KMS-11 (cell line): ENCODE data around the gene M1AP.

Experiments
- H2AFZ ChIP-seq: fragments of 200-600 bp; sonication (generic); 2 replicates; pipeline ENCODE4 v1.6.1; 2016; ENCODE audit warnings: antibody characterized with exemption, mixed run types, low read depth
- H3K27ac ChIP-seq: fragments of 200-600 bp; sonication (generic); 2 replicates; pipeline ENCODE4 v1.6.1; 2016; ENCODE audit warnings: mild to moderate bottlenecking, mixed run types
- H3K27me3 ChIP-seq: fragments of 200-600 bp; sonication (generic); 2 replicates; pipeline ENCODE4 v1.6.1; 2017; ENCODE audit warnings: mild to moderate bottlenecking, low read depth, mixed run types, moderate library complexity; ENCODE audit not compliant: insufficient read depth
- H3K36me3 ChIP-seq: fragments of 200-600 bp; sonication (generic); 2 replicates; pipeline ENCODE4 v1.6.1; 2017; ENCODE audit warnings: mild to moderate bottlenecking, mixed run types; ENCODE audit not compliant: insufficient read depth
- H3K4me1 ChIP-seq: fragments of 200-600 bp; sonication (generic); 2 replicates; pipeline ENCODE4 v1.6.1; 2016; ENCODE audit warnings: mild to moderate bottlenecking, low read depth, mixed run types; ENCODE audit not compliant: poor library complexity, severe bottlenecking
- H3K4me2 ChIP-seq: fragments of 200-600 bp; sonication (generic); 2 replicates; pipeline ENCODE4 v1.7.0; 2016; ENCODE audit warnings: mild to moderate bottlenecking, mixed run types
- H3K4me3 ChIP-seq: fragments of 200-600 bp; sonication (generic); IDR thresholded peaks from 2 replicates; pipeline ENCODE4 v1.6.1; 2017; ENCODE audit warnings: low read depth, low read length, mixed read lengths; ENCODE audit not compliant: insufficient read depth
- H3K79me2 ChIP-seq: fragments of 200-600 bp; sonication (generic); 2 replicates; pipeline ENCODE4 v1.6.1; 2016; ENCODE audit warnings: low read depth, mixed run types; ENCODE audit not compliant: insufficient read depth
- H3K9ac ChIP-seq: fragments of 200-600 bp; sonication (generic); 2 replicates; pipeline ENCODE4 v1.6.1; 2016; ENCODE audit warnings: mild to moderate bottlenecking, mixed run types
- H4K20me1 ChIP-seq: fragments of 200-600 bp; sonication (generic); 2 replicates; pipeline ENCODE4 v1.6.1; 2016; ENCODE audit warnings: mild to moderate bottlenecking, mixed run types; ENCODE audit not compliant: insufficient read depth
- TF ChIP-seq, protein P1 (sequence below): fragments of 200-600 bp; sonication (generic); conservative IDR thresholded peaks from 2 replicates; pipeline ENCODE4 v1.6.1; 2017; ENCODE audit warnings: low read depth, mild to moderate bottlenecking, antibody characterized with exemption, low read length, moderate library complexity, mixed read lengths

The M1AP gene

DNA sequence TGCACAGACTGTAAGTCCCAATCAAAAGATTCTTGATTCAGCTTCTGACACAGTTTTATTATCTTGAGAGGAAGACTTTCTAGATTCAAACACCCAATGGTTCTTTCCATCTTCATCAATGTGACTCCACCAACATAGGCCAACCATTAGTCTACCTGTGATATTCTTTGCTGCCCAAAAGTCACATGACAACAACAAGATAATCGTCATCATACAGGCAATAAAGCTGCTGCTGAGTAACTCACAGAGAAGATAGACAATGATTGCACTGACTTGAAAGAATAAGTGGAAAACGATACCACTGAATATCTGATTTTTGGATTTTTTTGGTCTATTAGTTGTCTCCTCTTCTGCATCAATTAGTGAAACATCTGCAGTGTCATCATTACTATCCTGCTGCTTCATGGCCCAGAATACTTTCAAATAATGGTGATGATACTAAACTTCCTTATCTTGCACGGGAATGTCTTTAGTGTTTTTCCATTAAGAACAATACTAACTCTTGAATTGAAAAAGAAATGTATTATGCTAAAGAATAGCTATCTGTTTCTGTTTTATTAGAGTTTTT is 19.5 kb downstream of the M1AP start:
- TF ChIP-seq, protein P1, sequence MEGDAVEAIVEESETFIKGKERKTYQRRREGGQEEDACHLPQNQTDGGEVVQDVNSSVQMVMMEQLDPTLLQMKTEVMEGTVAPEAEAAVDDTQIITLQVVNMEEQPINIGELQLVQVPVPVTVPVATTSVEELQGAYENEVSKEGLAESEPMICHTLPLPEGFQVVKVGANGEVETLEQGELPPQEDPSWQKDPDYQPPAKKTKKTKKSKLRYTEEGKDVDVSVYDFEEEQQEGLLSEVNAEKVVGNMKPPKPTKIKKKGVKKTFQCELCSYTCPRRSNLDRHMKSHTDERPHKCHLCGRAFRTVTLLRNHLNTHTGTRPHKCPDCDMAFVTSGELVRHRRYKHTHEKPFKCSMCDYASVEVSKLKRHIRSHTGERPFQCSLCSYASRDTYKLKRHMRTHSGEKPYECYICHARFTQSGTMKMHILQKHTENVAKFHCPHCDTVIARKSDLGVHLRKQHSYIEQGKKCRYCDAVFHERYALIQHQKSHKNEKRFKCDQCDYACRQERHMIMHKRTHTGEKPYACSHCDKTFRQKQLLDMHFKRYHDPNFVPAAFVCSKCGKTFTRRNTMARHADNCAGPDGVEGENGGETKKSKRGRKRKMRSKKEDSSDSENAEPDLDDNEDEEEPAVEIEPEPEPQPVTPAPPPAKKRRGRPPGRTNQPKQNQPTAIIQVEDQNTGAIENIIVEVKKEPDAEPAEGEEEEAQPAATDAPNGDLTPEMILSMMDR, result no peak
- Histone ChIP-seq H2AFZ (no peak overlapping the region), H4K20me1 (no peaks in the 10 kb centered on the region)

DNA sequence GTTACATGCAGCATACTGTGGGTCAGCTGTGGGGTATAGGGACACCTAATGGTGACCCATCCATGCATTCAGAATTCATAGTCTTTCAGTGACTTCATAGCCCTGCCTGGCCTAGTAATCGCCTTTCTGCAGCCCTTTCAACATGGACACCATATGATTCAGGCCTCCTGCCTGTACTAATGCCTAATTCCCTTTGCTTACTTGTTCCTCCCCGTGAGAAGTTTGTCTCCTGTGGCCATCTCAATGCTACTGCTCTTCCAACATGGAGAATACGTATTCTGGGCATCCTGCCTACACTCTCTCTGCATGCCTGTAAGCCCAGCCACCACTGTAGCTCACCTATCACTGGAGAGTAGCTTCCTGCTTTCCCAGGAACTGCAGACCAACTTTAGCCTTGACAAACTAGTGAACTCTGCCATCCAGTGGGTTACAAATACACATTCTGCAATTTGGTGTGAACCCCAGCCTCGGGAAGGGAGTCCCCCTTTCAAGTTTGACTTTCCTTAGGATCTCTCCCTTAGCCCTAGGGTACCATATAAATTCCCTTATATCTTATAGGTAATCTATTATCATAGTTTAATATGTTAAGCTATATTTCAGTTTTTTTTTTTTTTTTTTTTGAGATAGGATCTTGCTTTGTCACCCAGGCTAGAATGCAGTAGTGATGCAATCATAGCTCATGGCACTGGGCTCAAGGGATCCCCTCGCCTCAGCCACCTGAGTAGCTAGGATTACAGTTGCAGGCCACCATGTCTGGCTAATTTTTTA is 22.3 kb downstream of the M1AP start:
- Histone ChIP-seq H3K36me3 (no peaks in the 10 kb centered on the region), H3K79me2 (no peaks in the 10 kb centered on the region), H3K4me2 (no peak overlapping the region), H3K27me3 (no peaks in the 10 kb centered on the region), H3K4me3 (no peak overlapping the region), H4K20me1 (no peaks in the 10 kb centered on the region), H3K4me1 (no peaks in the 10 kb centered on the region), H3K27ac (no peak overlapping the region), H2AFZ (no peak overlapping the region), H3K9ac (no peak overlapping the region)
- TF ChIP-seq, protein P1, result no peak

More for the DNA sequence above, 19.5 kb downstream of the M1AP start:
- no peaks in the 10 kb centered on the region for H3K36me3 ChIP-seq
- no peak overlapping the region for H3K4me3 ChIP-seq
- no peaks in the 10 kb centered on the region for H3K4me1 ChIP-seq
- no peaks in the 10 kb centered on the region for H3K79me2 ChIP-seq
- H3K27ac ChIP-seq, result no peak overlapping the region
- no peak overlapping the region for H3K4me2 ChIP-seq
- no peak overlapping the region for H3K9ac ChIP-seq
- no peaks in the 10 kb centered on the region for H3K27me3 ChIP-seq

DNA sequence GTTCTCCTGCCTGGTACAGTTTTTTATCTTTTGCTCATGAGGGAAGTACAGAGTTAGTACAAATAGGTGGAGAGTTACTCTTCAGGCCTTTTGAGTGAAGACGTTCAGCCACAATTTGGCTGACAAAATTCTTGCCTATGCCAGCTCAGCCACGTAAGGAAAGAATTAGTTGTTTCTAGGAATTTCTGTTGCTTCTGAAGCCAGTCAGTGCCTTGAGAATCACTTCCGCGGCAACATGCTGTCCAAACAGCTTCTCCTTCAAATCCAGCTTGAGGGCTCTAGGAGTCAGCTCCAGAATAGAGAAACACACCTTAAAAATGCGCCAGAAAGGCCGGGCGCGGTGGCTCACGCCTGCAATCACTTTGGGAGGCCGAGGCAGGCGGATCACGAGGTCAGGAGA is 27.5 kb downstream of the M1AP start:
- TF ChIP-seq, protein P1, result no peak
- Histone ChIP-seq H3K79me2 (no peaks in the 10 kb centered on the region), H3K9ac (no peak overlapping the region), H2AFZ (no peak overlapping the region), H3K36me3 (no peaks in the 10 kb centered on the region), H3K4me1 (no peaks in the 10 kb centered on the region), H4K20me1 (no peaks in the 10 kb centered on the region), H3K4me3 (no peak overlapping the region), H3K27ac (no peak overlapping the region), H3K4me2 (no peak overlapping the region), H3K27me3 (no peaks in the 10 kb centered on the region)

DNA sequence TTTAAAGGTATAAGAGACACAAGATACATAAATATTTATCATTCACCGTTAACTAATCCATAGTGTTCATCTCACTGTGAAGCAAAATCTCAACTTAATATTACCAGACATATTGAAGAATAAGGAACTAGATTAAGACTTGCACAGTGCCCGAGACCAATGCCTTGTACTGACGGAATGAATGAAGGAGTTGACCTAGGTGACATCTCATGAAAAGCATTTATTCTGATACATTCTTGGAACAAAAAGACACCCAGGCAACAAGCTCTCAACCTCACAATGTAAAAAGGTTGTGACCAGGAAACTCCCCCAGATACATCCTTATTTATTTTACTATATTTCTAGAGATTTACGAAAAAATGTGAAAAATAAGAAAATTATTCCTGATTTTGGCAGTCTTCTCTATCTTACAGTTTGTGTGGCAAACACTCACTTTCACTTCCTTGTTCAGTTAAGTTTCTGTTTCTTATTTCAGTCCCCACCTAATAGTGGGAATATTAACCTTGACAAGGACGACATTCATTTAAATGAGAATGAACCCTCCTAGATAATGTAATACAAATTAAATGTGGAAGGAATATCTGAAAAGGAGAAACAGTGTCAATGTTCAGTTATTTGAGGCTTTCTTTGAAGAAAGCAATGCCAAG is 28.4 kb downstream of the M1AP start:
- Histone ChIP-seq H3K4me3 (no peak overlapping the region), H3K4me1 (no peaks in the 10 kb centered on the region), H3K79me2 (no peaks in the 10 kb centered on the region), H3K9ac (no peak overlapping the region), H3K27ac (no peak overlapping the region), H2AFZ (no peak overlapping the region), H3K36me3 (no peaks in the 10 kb centered on the region), H4K20me1 (no peaks in the 10 kb centered on the region), H3K27me3 (no peaks in the 10 kb centered on the region), H3K4me2 (no peak overlapping the region)
- TF ChIP-seq, protein P1, result no peak
